NCI-H2196 treated with DMSO at 0.1 percent for 48 hours (cell line): ENCODE measurements around the gene OR2L3.
"Not testable (repeated sequence)": the region's sequence is repeated elsewhere in the genome, so short reads cannot be mapped to it uniquely, and the experiment has no call there.

Source experiments
- DNase-seq: peaks from one replicate; lab custom pipeline; 2025; ENCODE audit not compliant: unreplicated experiment; lab: John Stamatoyannopoulos, UW

Gene OR2L3, protein sequence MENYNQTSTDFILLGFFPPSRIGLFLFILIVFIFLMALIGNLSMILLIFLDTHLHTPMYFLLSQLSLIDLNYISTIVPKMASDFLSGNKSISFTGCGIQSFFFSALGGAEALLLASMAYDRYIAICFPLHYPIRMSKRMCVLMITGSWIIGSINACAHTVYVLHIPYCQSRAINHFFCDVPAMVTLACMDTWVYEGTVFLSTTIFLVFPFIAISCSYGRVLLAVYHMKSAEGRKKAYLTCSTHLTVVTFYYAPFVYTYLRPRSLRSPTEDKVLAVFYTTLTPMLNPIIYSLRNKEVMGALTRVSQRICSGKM

GRCh38 chr1:248046536-248046935, at the start of gene OR2L3:
OR2L3 (plus strand) TSS chr1:248046836; CDS start chr1:248060682, 13,846 bp downstream.
- no peak for DNase-seq

- no peak for DNase-seq
These were observed 47.8 kb upstream of the OR2L3 start for GRCh38 chr1:247998811-247999210.

DNA sequence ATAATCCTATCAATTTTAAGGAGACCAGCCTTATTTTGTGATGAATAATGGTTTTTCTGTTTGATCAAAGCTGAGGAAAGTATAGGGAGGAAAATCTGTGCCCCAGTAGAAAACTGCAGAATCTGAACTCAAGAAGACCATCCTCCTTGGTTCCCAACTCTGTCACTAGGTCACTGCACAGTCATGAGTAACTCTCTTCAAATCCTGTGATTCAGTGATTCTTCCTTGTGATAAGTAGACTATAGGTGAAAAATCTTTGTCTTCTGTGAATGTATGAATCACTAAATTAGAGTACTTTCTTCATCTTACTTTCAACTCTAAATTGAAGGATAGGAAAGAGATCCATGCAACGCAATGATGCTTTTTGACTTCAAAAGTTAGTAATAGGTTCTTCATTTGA, 46.5 kb upstream of the OR2L3 start:
- no peak for DNase-seq

- DNase-seq: no peak
These were observed 38.9 kb upstream of the OR2L3 start for GRCh38 chr1:248007778-248008177.

GRCh38 chr1:248009681-248010080, 37.0 kb upstream of the OR2L3 start:
- no peak for DNase-seq

- DNase-seq: no peak
These were observed 33.4 kb upstream of the OR2L3 start, which contains the start of gene OR2L5 for GRCh38 chr1:248013229-248013710. OR2L5 (plus strand) TSS chr1:248013660; CDS start chr1:248021948, 8,288 bp downstream.

- DNase-seq: no peak
These were observed 30.8 kb upstream of the OR2L3 start for GRCh38 chr1:248015803-248016202.

GRCh38 chr1:248029770-248030169, 16.9 kb upstream of the OR2L3 start, which contains the start of gene OR2L2:
OR2L2 (plus strand) TSS chr1:248030070; CDS start chr1:248038268, 8,198 bp downstream.
- no peak for DNase-seq

DNA sequence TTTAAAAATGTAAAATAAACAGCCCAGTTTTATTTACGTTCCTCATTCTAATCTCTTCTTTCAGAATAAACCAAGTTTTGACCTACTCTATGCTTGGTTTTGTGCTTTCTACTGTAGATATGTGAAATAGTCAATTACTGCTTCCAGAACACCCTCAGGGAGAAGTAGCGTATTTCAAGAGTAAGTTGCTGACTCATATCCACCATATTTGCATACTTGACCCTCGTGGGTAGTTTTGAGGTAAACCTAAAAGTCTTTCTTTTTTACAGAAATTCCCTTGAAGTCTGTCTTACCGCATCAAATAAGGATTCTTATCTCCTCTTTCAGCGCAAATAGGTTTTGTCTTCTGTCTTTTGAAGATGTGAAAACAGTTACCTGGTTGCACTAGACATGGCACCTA, 1.4 kb upstream of the OR2L3 start:
- DNase-seq: no peak

DNA sequence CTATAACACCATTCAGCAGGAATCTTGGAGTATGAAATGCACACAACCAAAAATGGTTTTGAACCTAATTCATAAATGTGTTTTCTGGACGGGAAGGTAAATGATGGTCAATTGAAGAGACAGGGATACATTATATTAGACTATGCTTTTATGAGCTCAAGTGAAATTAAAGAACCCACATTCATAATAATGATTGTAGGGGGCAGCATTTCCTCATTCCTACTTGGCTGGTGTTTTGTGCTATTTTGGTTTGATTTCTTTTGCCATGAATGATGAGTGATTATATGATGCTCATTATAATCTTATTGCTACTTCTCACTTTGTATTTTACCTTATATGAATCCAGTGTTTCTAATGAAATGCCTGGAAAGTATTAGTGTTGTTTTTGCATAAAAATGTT, 372 bp downstream of the OR2L3 start:
- DNase-seq: no peak

- no peak for DNase-seq
These were observed 8.0 kb downstream of the OR2L3 start for GRCh38 chr1:248054671-248055070.

DNA sequence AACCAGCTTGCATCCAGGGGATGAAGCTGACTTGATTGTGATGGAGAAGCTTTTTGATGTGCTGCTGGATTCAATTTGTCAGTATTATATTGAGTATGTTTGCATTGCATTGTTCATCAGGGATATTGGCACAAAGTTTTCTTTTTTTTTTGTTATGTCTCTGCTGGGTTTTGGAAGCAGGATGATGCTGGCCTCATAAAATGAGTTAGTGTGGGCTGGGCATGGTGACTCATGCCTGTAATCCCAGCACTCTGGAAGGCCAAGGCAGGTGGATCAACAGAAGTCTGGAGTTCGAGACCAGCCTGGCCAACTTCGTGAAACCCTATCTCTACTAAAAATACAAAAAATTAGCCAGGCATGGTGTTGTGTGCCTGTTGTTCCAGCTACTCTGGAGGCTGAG, 8.6 kb downstream of the OR2L3 start:
- no peak for DNase-seq

- DNase-seq: no peak
These were observed 18.4 kb downstream of the OR2L3 start for GRCh38 chr1:248065071-248065470.

DNA sequence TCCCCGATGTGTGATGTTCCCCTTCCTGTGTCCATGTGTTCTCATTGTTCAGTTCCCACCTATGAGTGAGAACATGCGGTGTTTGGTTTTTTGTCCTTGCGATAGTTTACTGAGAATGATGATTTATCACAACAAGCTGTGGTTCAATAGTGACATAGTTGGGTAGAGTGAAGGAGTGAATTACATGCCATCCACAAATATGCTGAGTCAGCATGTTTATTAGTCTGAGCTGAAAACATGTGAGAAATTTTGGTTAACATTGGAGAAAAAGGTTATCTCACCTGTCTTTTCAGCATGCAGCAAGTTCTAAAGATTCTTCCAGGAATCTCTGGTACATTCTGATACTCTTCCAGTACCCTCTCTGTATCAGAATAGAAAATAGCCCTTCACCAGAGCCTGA, 19.0 kb downstream of the OR2L3 start:
- DNase-seq: no peak

- not testable (repeated sequence) for DNase-seq
These were observed 37.2 kb downstream of the OR2L3 start for GRCh38 chr1:248083864-248084263.

GRCh38 chr1:248094884-248095283, 48.2 kb downstream of the OR2L3 start, which contains the start of gene OR2L13:
OR2L13 (plus strand) TSS chr1:248095184; CDS start chr1:248099376, 4,192 bp downstream.
- DNase-seq: no peak

DNA sequence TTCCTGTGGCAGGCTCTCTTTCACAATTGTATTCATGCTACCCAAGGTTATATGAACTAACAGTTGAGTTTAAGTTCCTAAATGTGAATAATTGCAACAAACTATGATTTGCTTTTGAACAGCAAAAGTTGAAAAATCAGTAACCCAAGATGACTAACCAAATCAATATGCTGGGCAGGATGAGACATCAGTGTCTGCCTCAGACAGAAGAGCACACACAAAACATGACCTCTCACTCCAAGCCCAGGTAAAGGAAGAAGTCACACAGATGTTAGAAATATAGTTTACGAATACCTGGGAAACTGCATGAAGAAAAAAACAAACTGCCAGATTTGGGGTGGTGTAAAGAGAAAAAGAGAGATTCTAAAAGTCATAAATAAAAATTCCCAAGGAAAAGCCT, 51.9 kb downstream of the OR2L3 start:
- DNase-seq: no peak

GRCh38 chr1:248102847-248103246, 56.2 kb downstream of the OR2L3 start:
- no peak for DNase-seq

- no peak for DNase-seq
These were observed 64.5 kb downstream of the OR2L3 start for GRCh38 chr1:248111157-248111556.
